ENCODE data around the gene COLEC12. TPM values are rescaled to one million over a fixed set of nuclear protein-coding genes. Genes with fewer than 3 reads are reported as not detected.
A peak's percentile ranks its signal among the peaks of the same experiment; 100 is the strongest.

Gene COLEC12
- total and polyA plus RNA-seq, 5 donors from 2014 or later, result not detected

GRCh38 chr18:420661-421246 is 79.7 kb downstream of the COLEC12 start:
- Histone ChIP-seq H3K27ac (ENCODE audit: insufficient read depth, low read length, poor library complexity, severe bottlenecking) (no peak overlapping the region), H3K27me3 (ENCODE audit: control insufficient read depth, insufficient read depth, low read length) (peaks cover 3% of the 10 kb centered on the region), H3K36me3 (ENCODE audit: control insufficient read depth, insufficient read depth, low read length) (no peaks in the 10 kb centered on the region), H3K9me3 (ENCODE audit: control insufficient read depth in 2 of 2, low read length in 2 of 2) (no peaks in the 10 kb centered on the region), H3K4me3 (ENCODE audit: low read depth, low read length) (no peak overlapping the region), H3K4me1 (ENCODE audit: control insufficient read depth, insufficient read depth, low read length, poor library complexity, severe bottlenecking) (no peaks in the 10 kb centered on the region)
- ATAC-seq (ENCODE audit: low read depth in 2 of 2) (no peak), DNase-seq (no peak)
- no peaks in the 10 kb centered on the region for H3K27me3 Mint-ChIP-seq
- H3K36me3 Mint-ChIP-seq, result no peaks in the 10 kb centered on the region
- peaks cover 0 to 2% (median 0%) of the 10 kb centered on the region in 7 donors for H3K9me3 Mint-ChIP-seq
- no peak overlapping the region for H3K4me3 Mint-ChIP-seq
- H3K27ac Mint-ChIP-seq, result peak overlapping the region in 1 of 3 donors; percentile 33
- H3K4me1 Mint-ChIP-seq, result no peaks in the 10 kb centered on the region

DNA sequence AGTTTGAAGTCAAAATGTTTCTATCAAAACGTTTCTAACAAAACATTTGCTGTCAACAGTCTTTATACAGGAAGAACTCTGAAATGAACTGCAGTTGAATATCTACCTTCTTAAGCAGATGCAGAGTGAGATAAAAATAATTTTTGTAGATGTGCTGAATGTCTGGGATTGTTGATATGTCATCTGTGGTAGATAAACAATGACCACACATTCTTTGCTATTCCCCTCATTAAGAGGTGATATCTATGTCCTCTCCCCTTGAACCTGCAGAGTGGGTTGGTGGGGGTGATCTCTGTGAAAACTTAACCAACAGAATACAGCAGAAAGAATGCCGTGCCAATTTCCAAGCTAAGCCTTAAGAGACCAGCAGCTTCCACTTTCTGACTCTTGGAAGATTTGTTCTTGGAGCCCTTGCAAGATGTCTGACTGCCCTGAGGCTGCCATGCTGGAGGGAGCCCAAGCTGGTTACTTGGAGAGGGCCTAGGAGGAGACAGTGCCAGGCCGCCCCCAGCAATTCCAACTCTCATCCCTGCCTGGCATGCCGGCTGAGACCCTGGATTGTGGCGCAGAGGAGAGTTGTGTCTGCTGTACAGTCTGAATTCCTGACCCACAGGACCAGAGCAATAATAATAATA is 80.8 kb downstream of the COLEC12 start:
- ATAC-seq (ENCODE audit: low read depth in 2 of 2) (no peak), DNase-seq (no peak)
- Mint-ChIP-seq H3K27ac (no peak overlapping the region), H3K9me3 (peaks cover 0 to 2% (median 0%) of the 10 kb centered on the region in 7 donors), H3K36me3 (no peaks in the 10 kb centered on the region), H3K4me3 (no peak overlapping the region), H3K27me3 (no peaks in the 10 kb centered on the region), H3K4me1 (no peaks in the 10 kb centered on the region)
- H3K27ac ChIP-seq (ENCODE audit: insufficient read depth, low read length, poor library complexity, severe bottlenecking), result no peak overlapping the region
- no peaks in the 10 kb centered on the region for H3K9me3 ChIP-seq (ENCODE audit: control insufficient read depth in 2 of 2, low read length in 2 of 2)
- H3K27me3 ChIP-seq (ENCODE audit: control insufficient read depth, insufficient read depth, low read length), result peaks cover 3% of the 10 kb centered on the region
- no peak overlapping the region for H3K4me3 ChIP-seq (ENCODE audit: low read depth, low read length)
- no peaks in the 10 kb centered on the region for H3K4me1 ChIP-seq (ENCODE audit: control insufficient read depth, insufficient read depth, low read length, poor library complexity, severe bottlenecking)
- H3K36me3 ChIP-seq (ENCODE audit: control insufficient read depth, insufficient read depth, low read length), result no peaks in the 10 kb centered on the region

DNA sequence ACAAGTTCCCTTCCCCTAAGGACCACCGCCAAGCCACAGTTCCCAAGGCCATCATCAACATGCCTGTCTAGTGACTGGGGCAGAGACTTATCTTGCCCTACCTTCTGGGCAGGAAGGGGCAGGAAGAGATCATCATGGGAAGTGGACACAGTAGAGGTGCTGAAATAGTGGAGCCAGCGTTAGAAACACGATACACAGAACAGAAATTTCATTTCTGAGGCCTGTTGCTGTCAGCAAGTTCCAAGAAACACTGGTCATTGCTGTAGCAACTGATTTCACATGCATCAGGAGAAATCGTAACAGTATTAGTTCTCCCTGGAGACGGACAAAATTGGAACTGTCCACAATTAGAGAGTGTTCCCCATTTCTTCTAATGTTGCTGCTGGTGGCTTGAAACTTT is 83.0 kb downstream of the COLEC12 start:
- H3K4me1 Mint-ChIP-seq, result no peaks in the 10 kb centered on the region
- DNase-seq (no peak), ATAC-seq (ENCODE audit: low read depth in 2 of 2) (no peak)
- Histone ChIP-seq H3K4me3 (ENCODE audit: low read depth, low read length) (no peak overlapping the region), H3K27me3 (ENCODE audit: control insufficient read depth, insufficient read depth, low read length) (peaks cover 3% of the 10 kb centered on the region), H3K27ac (ENCODE audit: insufficient read depth, low read length, poor library complexity, severe bottlenecking) (no peak overlapping the region), H3K36me3 (ENCODE audit: control insufficient read depth, insufficient read depth, low read length) (no peaks in the 10 kb centered on the region), H3K4me1 (ENCODE audit: control insufficient read depth, insufficient read depth, low read length, poor library complexity, severe bottlenecking) (no peaks in the 10 kb centered on the region), H3K9me3 (ENCODE audit: control insufficient read depth in 2 of 2, low read length in 2 of 2) (no peaks in the 10 kb centered on the region)
- H3K4me3 Mint-ChIP-seq, result no peak overlapping the region
- no peaks in the 10 kb centered on the region for H3K27me3 Mint-ChIP-seq
- H3K27ac Mint-ChIP-seq, result no peak overlapping the region
- H3K36me3 Mint-ChIP-seq, result no peaks in the 10 kb centered on the region
- peaks cover 0 to 6% (median 0%) of the 10 kb centered on the region in 7 donors for H3K9me3 Mint-ChIP-seq

DNA sequence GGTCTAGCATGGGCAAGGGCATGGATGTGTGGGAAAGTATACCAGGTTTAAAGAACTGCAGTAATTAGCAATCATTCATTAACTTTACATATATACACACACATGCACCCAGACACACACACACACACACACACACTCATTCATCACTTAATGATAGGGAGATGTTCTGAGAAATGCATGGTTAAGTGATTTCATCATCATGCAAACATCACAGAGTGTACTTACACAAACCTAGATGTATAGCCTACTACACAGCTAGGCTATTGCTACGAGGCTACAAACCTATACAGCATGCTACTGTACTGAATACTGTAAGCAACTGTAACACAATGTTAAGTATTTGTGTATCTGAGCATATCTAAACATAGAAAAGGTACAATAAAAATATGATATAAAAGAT is 83.6 kb downstream of the COLEC12 start:
- H3K4me3 ChIP-seq (ENCODE audit: low read depth, low read length), result no peak overlapping the region
- DNase-seq, result no peak
- no peak overlapping the region for H3K4me3 Mint-ChIP-seq
- peaks cover 3% of the 10 kb centered on the region for H3K27me3 ChIP-seq (ENCODE audit: control insufficient read depth, insufficient read depth, low read length)
- H3K4me1 ChIP-seq (ENCODE audit: control insufficient read depth, insufficient read depth, low read length, poor library complexity, severe bottlenecking), result no peaks in the 10 kb centered on the region
- no peaks in the 10 kb centered on the region for H3K4me1 Mint-ChIP-seq
- no peaks in the 10 kb centered on the region for H3K36me3 Mint-ChIP-seq
- H3K36me3 ChIP-seq (ENCODE audit: control insufficient read depth, insufficient read depth, low read length), result no peaks in the 10 kb centered on the region
- no peaks in the 10 kb centered on the region for H3K27me3 Mint-ChIP-seq
- H3K9me3 ChIP-seq (ENCODE audit: control insufficient read depth in 2 of 2, low read length in 2 of 2), result no peaks in the 10 kb centered on the region
- H3K27ac ChIP-seq (ENCODE audit: insufficient read depth, low read length, poor library complexity, severe bottlenecking), result no peak overlapping the region
- no peak for ATAC-seq (ENCODE audit: low read depth in 2 of 2)
- peaks cover 0 to 6% (median 0%) of the 10 kb centered on the region in 7 donors for H3K9me3 Mint-ChIP-seq
- no peak overlapping the region for H3K27ac Mint-ChIP-seq

GRCh38 chr18:415617-416612 is 84.6 kb downstream of the COLEC12 start:
- Mint-ChIP-seq H3K9me3 (peaks cover 0 to 6% (median 0%) of the 10 kb centered on the region in 7 donors), H3K4me1 (no peaks in the 10 kb centered on the region), H3K4me3 (no peak overlapping the region), H3K27me3 (no peaks in the 10 kb centered on the region), H3K27ac (no peak overlapping the region), H3K36me3 (no peaks in the 10 kb centered on the region)
- Histone ChIP-seq H3K4me3 (ENCODE audit: low read depth, low read length) (no peak overlapping the region), H3K36me3 (ENCODE audit: control insufficient read depth, insufficient read depth, low read length) (no peaks in the 10 kb centered on the region), H3K4me1 (ENCODE audit: control insufficient read depth, insufficient read depth, low read length, poor library complexity, severe bottlenecking) (no peaks in the 10 kb centered on the region), H3K9me3 (ENCODE audit: control insufficient read depth in 2 of 2, low read length in 2 of 2) (no peaks in the 10 kb centered on the region), H3K27ac (ENCODE audit: insufficient read depth, low read length, poor library complexity, severe bottlenecking) (no peak overlapping the region), H3K27me3 (ENCODE audit: control insufficient read depth, insufficient read depth, low read length) (no peaks in the 10 kb centered on the region)
- DNase-seq (no peak), ATAC-seq (ENCODE audit: low read depth in 2 of 2) (no peak)

DNA sequence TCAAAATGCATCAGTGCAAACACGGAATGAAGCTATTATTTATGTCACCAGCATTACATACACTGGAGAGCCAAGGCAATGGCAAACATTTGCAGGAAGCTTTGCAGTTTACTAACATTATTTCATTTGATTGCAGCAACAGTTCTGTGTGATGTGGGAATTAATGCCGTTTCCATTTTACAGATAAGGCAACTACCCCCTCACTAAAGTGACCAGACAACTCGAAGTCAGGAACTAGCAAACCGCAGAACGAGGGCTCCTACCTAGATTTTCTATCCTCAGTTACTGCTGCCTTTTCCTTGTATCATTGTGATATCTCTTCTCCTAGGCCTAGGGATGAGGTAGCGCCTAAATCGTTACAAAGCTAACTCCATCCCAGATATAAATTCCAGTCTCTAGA is 85.5 kb downstream of the COLEC12 start:
- Mint-ChIP-seq H3K27ac (no peak overlapping the region), H3K9me3 (peaks cover 0 to 6% (median 0%) of the 10 kb centered on the region in 7 donors), H3K4me1 (no peaks in the 10 kb centered on the region), H3K36me3 (no peaks in the 10 kb centered on the region), H3K4me3 (no peak overlapping the region), H3K27me3 (peaks cover 2% of the 10 kb centered on the region)
- H3K27me3 ChIP-seq (ENCODE audit: control insufficient read depth, insufficient read depth, low read length), result no peaks in the 10 kb centered on the region
- H3K4me1 ChIP-seq (ENCODE audit: control insufficient read depth, insufficient read depth, low read length, poor library complexity, severe bottlenecking), result no peaks in the 10 kb centered on the region
- no peak overlapping the region for H3K4me3 ChIP-seq (ENCODE audit: low read depth, low read length)
- DNase-seq (no peak), ATAC-seq (ENCODE audit: low read depth in 2 of 2) (no peak)
- no peaks in the 10 kb centered on the region for H3K36me3 ChIP-seq (ENCODE audit: control insufficient read depth, insufficient read depth, low read length)
- no peak overlapping the region for H3K27ac ChIP-seq (ENCODE audit: insufficient read depth, low read length, poor library complexity, severe bottlenecking)
- H3K9me3 ChIP-seq (ENCODE audit: control insufficient read depth in 2 of 2, low read length in 2 of 2), result no peaks in the 10 kb centered on the region

GRCh38 chr18:413233-413632 is 87.3 kb downstream of the COLEC12 start:
- H3K27me3 Mint-ChIP-seq, result peaks cover 8% of the 10 kb centered on the region
- H3K9me3 ChIP-seq (ENCODE audit: control insufficient read depth in 2 of 2, low read length in 2 of 2), result no peaks in the 10 kb centered on the region
- H3K36me3 Mint-ChIP-seq, result no peaks in the 10 kb centered on the region
- H3K36me3 ChIP-seq (ENCODE audit: control insufficient read depth, insufficient read depth, low read length), result no peaks in the 10 kb centered on the region
- no peaks in the 10 kb centered on the region for H3K27me3 ChIP-seq (ENCODE audit: control insufficient read depth, insufficient read depth, low read length)
- no peak overlapping the region for H3K27ac Mint-ChIP-seq
- DNase-seq (no peak), ATAC-seq (ENCODE audit: low read depth in 2 of 2) (no peak)
- H3K4me3 ChIP-seq (ENCODE audit: low read depth, low read length), result no peak overlapping the region
- H3K9me3 Mint-ChIP-seq, result peaks cover 0 to 6% (median 0%) of the 10 kb centered on the region in 7 donors
- H3K27ac ChIP-seq (ENCODE audit: insufficient read depth, low read length, poor library complexity, severe bottlenecking), result no peak overlapping the region
- no peaks in the 10 kb centered on the region for H3K4me1 ChIP-seq (ENCODE audit: control insufficient read depth, insufficient read depth, low read length, poor library complexity, severe bottlenecking)
- no peaks in the 10 kb centered on the region for H3K4me1 Mint-ChIP-seq
- no peak overlapping the region for H3K4me3 Mint-ChIP-seq

Data from CD4-positive, CD25-positive, alpha-beta regulatory T cell (primary cell).